DMS53 (cell line): ENCODE data around the gene TMEM198.
A peak's percentile ranks its signal among the peaks of the same experiment; 100 is the strongest.

ENCODE experiments used
- DNase-seq: peaks from one replicate; lab custom pipeline; 2025; lab: John Stamatoyannopoulos, UW

Gene TMEM198

GRCh38 chr2:219526320-219527075 is 17.3 kb upstream of the TMEM198 start:
- peak; percentile 34 for DNase-seq

- peak; percentile 79 for DNase-seq
Observed at GRCh38 chr2:219527076-219527394, 16.8 kb upstream of the TMEM198 start.

- no peak for DNase-seq
Observed at GRCh38 chr2:219527472-219527871, 16.4 kb upstream of the TMEM198 start.

- peak; percentile 87 for DNase-seq
Observed at GRCh38 chr2:219530048-219530963, 13.5 kb upstream of the TMEM198 start.

- DNase-seq, result peak; percentile 27
Observed at GRCh38 chr2:219531639-219532377, 12.0 kb upstream of the TMEM198 start.

GRCh38 chr2:219532378-219532649 is 11.5 kb upstream of the TMEM198 start:
- DNase-seq, result no peak

- peak; percentile 63 for DNase-seq
Observed at GRCh38 chr2:219533930-219534661, 9.7 kb upstream of the TMEM198 start.

GRCh38 chr2:219536425-219536824 is 7.4 kb upstream of the TMEM198 start:
- no peak for DNase-seq

GRCh38 chr2:219536967-219537366 is 6.9 kb upstream of the TMEM198 start:
- no peak for DNase-seq

GRCh38 chr2:219537657-219538488 is 6.0 kb upstream of the TMEM198 start:
- peak; percentile 17 for DNase-seq

- no peak for DNase-seq
Observed at GRCh38 chr2:219538504-219538951, 5.3 kb upstream of the TMEM198 start.

GRCh38 chr2:219538956-219539788 is 4.7 kb upstream of the TMEM198 start:
- DNase-seq, result no peak

GRCh38 chr2:219539926-219540678 is 3.7 kb upstream of the TMEM198 start:
- no peak for DNase-seq

- no peak for DNase-seq
Observed at GRCh38 chr2:219540784-219541504, 2.9 kb upstream of the TMEM198 start.

- DNase-seq, result peak; percentile 95
Observed at GRCh38 chr2:219541611-219542180, 2.1 kb upstream of the TMEM198 start.

GRCh38 chr2:219542931-219543595 is 765 bp upstream of the TMEM198 start:
- peak; percentile 83 for DNase-seq

GRCh38 chr2:219544567-219544966 is 739 bp downstream of the TMEM198 start:
- DNase-seq, result no peak
